ENCODE results near the gene TM4SF1. TPM values are rescaled to one million over a fixed set of nuclear protein-coding genes. Genes with fewer than 3 reads are reported as not detected.

Gene TM4SF1
- total RNA-seq, 1 experiment from 2014 or later = 535 TPM

GRCh38 chr3:149414557-149415231, 37.2 kb upstream of the TM4SF1 start:
- ATAC-seq = no peak

GRCh38 chr3:149411583-149411982, 34.1 kb upstream of the TM4SF1 start:
- no TSS peak for BruUV-seq (replicated peaks)
- no peak overlapping the region for H3K4me2 ChIP-seq (ENCODE audit: low read length)
- H3K9me2 ChIP-seq (replicated peaks; ENCODE audit: low read length) = no peaks in the 10 kb centered on the region
- no peaks in the 10 kb centered on the region for H4K20me1 ChIP-seq (ENCODE audit: low read length)
- TF ChIP-seq EZH2phosphoT487 (IDR thresholded peaks at IDR 0.05; ENCODE audit: borderline replicate concordance, low read length) (no peak), EZH2 (IDR thresholded peaks at IDR 0.05; ENCODE audit: low read length, unreplicated experiment) (no peak), CTCF (conservative IDR thresholded peaks at IDR 0.05; ENCODE audit: low read depth, low read length) (no peak)
- no peak for DNase-seq
- H3K4me1 ChIP-seq (ENCODE audit: insufficient read depth, low read length) = no peaks in the 10 kb centered on the region
- intact Hi-C loops (cut with micrococcal nuclease) = no loop called here
- no peaks in the 10 kb centered on the region for H3K9me3 ChIP-seq (ENCODE audit: low read length)
- ATAC-seq = no peak
- H3K36me3 ChIP-seq (ENCODE audit: low read depth, low read length) = no peaks in the 10 kb centered on the region
- no peaks in the 10 kb centered on the region for H3K79me2 ChIP-seq (ENCODE audit: low read length)
- CTCF ChIA-PET = no interaction called here
- H2AFZ ChIP-seq (ENCODE audit: low read length) = no peak overlapping the region
- H3K27ac ChIP-seq (ENCODE audit: low read length) = no peak overlapping the region
- no peak overlapping the region for H3K4me3 ChIP-seq (ENCODE audit: low read length)
- no peak overlapping the region for H3K9ac ChIP-seq (ENCODE audit: low read length)
- H3K27me3 ChIP-seq (ENCODE audit: low read length) = no peaks in the 10 kb centered on the region
- POLR2A ChIA-PET (ENCODE audit: unreplicated experiment) = no interaction called here
- no peaks in the 10 kb centered on the region for H3F3A ChIP-seq (ENCODE audit: low read length, unreplicated experiment)

More at GRCh38 chr3:149414557-149415231, 37.2 kb upstream of the TM4SF1 start:
- Histone ChIP-seq H4K20me1 (ENCODE audit: low read length) (no peaks in the 10 kb centered on the region), H3K4me1 (ENCODE audit: insufficient read depth, low read length) (peaks cover 12% of the 10 kb centered on the region), H3K27me3 (ENCODE audit: low read length) (no peaks in the 10 kb centered on the region), H3K9me2 (replicated peaks; ENCODE audit: low read length) (no peaks in the 10 kb centered on the region), H2AFZ (ENCODE audit: low read length) (no peak overlapping the region), H3K4me3 (ENCODE audit: low read length) (no peak overlapping the region), H3K36me3 (ENCODE audit: low read depth, low read length) (no peaks in the 10 kb centered on the region), H3K79me2 (ENCODE audit: low read length) (no peaks in the 10 kb centered on the region), H3F3A (ENCODE audit: low read length, unreplicated experiment) (no peaks in the 10 kb centered on the region), H3K9me3 (ENCODE audit: low read length) (no peaks in the 10 kb centered on the region), H3K9ac (ENCODE audit: low read length) (no peak overlapping the region), H3K4me2 (ENCODE audit: low read length) (no peak overlapping the region), H3K27ac (ENCODE audit: low read length) (no peak overlapping the region)
- no peak for TF ChIP-seq EZH2 (IDR thresholded peaks at IDR 0.05; ENCODE audit: low read length, unreplicated experiment)
- TF ChIP-seq CTCF (conservative IDR thresholded peaks at IDR 0.05; ENCODE audit: low read depth, low read length) = no peak
- no peak for TF ChIP-seq EZH2phosphoT487 (IDR thresholded peaks at IDR 0.05; ENCODE audit: borderline replicate concordance, low read length)
- ChIA-PET CTCF (no interaction called here), POLR2A (ENCODE audit: unreplicated experiment) (interaction anchor here (0.7 kb wide), 1 partner anchor 13 kb away, joined by 4 read pairs; no protein-coding TSS in a partner anchor)
- DNase-seq = no peak
- intact Hi-C loops (cut with micrococcal nuclease) = no loop called here
- no TSS peak for BruUV-seq (replicated peaks)

- Histone ChIP-seq H3K4me1 (ENCODE audit: insufficient read depth, low read length) (no peaks in the 10 kb centered on the region), H3K27me3 (ENCODE audit: low read length) (no peaks in the 10 kb centered on the region), H3F3A (ENCODE audit: low read length, unreplicated experiment) (no peaks in the 10 kb centered on the region), H3K36me3 (ENCODE audit: low read depth, low read length) (no peaks in the 10 kb centered on the region), H3K27ac (ENCODE audit: low read length) (no peak overlapping the region), H3K79me2 (ENCODE audit: low read length) (no peaks in the 10 kb centered on the region), H2AFZ (ENCODE audit: low read length) (no peak overlapping the region), H3K4me2 (ENCODE audit: low read length) (no peak overlapping the region), H4K20me1 (ENCODE audit: low read length) (no peaks in the 10 kb centered on the region), H3K9ac (ENCODE audit: low read length) (no peak overlapping the region), H3K4me3 (ENCODE audit: low read length) (no peak overlapping the region), H3K9me2 (replicated peaks; ENCODE audit: low read length) (no peaks in the 10 kb centered on the region), H3K9me3 (ENCODE audit: low read length) (no peaks in the 10 kb centered on the region)
- DNase-seq (no peak), ATAC-seq (no peak)
- CTCF ChIA-PET = no interaction called here
- intact Hi-C loops (cut with micrococcal nuclease) = no loop called here
- BruUV-seq (replicated peaks) = no TSS peak
- POLR2A ChIA-PET (ENCODE audit: unreplicated experiment) = no interaction called here
- no peak for TF ChIP-seq EZH2 (IDR thresholded peaks at IDR 0.05; ENCODE audit: low read length, unreplicated experiment)
- no peak for TF ChIP-seq CTCF (conservative IDR thresholded peaks at IDR 0.05; ENCODE audit: low read depth, low read length)
- TF ChIP-seq EZH2phosphoT487 (IDR thresholded peaks at IDR 0.05; ENCODE audit: borderline replicate concordance, low read length) = no peak
These were observed 31.9 kb upstream of the TM4SF1 start for GRCh38 chr3:149409351-149409750.

All from PC-3 (cell line).